DMS153 treated with DMSO at 0.1 percent for 48 hours (cell line): ENCODE data around the gene TTLL3.

Experiments
- DNase-seq: peaks from one replicate; lab custom pipeline; 2025; ENCODE audit not compliant: unreplicated experiment; lab: John Stamatoyannopoulos, UW

The TTLL3 gene

DNA sequence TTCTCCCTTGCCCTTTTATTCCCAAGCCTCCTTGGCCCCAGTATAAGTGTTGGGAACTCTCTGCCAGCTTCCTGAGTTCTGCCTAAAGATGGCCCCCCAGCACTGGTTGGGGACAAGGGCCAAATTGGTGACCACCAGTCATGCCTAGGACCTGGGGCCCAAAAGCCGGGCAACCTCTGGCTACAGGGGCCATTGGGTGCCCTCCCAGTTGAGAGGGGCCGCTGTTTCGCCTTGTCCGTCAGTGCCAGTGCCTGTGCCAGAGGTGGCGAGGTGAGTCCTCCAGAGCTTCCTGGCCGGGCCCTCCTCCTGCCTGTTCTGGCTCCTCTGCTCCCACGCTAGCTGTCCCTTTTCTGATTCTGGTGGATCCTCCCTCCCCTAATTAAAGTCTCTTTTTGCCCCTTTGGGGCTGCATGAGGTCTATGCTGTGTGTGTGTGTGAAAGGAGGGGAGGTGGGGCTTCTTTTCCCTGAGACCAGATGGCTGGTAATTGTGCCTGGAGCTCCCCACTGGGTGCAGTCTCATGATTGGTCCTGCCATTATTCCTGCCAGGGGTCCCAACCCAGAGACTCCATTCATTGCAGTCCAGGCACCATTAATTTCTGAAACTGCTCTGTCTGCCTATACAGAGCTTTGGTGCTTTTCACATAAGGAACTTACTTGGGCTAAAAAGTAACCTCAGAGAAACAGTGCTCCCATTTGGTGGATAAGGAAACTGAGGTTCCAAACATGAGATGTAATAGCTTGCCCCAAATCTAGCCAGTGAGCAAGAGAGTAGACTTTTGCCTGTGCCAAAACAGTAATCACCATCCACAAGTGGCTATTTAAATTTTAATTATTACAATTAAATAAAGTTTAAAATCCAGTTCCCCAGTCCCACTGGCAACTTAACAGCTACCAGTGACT lies 3.1 kb upstream of the TTLL3 start:
- DNase-seq: no peak

DNA sequence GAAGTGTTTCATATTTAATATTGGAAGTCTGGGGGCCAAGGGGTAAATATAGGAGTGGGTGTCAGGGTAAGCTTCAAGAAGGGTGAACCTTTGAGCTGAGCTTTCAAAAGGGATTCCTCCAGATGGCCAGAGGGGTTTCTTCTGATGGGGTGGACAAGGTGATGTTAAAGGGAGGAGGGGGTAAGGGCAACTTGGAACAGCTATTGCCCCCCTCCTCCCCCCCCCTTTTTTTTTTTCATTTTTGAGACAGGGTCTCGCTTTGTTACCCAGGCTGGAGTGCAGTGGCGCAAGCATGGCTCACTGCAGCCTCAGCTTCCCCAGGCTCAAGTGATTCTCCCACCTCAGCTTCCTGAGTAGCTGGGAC lies 2.1 kb upstream of the TTLL3 start:
- no peak for DNase-seq

DNA sequence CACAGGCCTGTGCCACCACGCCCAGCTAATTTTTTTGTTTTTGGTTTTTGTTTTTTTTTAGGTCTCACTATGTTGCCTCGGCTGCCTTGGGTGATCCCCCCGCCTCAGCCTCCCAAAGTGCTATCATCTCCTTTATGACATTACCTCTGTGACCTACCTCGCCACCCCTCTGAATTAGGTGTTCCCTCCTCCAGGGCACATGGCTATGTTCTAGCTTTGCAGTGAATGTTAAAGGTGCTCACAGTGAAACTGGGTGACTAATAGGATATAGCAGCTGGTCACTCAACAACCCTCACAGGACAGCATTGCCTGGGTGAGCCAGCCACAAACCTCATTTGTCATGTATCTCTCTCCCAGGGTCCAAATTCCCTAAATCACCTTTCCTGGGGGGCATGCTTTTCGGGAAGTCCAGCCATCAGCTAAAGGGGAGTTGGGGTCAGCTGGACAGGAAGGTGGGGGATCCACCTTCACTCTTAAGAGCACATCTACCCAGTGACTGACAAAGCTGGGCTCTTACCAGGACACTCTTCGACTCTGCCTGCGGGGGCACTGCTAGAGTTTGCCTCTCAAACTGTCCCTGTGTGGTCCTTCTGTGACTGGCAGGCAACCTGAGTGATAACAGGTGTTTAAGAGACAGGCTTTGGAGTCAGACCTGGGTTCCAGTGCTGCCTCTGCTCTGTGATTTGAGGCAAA lies 1.6 kb upstream of the TTLL3 start:
- peak; percentile 12 for DNase-seq

DNA sequence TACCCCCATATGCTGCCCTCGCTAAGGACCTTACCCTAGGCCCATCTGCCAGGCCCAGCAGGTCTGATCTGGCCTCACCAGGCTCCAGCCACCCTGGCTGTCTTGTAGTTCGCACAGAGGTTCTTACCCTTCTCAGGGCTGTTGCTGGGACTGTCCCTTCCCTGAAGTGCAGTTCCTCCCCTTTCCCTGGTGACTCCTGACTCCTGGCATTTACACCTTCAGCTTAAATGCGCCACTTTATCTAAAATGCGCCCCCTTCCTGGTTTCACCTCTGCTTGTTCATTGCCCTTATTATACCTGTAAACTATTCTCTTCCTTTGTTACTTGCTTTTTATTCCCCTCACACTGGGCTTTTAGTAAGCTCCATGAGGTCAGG lies 835 bp upstream of the TTLL3 start:
- no peak for DNase-seq

DNA sequence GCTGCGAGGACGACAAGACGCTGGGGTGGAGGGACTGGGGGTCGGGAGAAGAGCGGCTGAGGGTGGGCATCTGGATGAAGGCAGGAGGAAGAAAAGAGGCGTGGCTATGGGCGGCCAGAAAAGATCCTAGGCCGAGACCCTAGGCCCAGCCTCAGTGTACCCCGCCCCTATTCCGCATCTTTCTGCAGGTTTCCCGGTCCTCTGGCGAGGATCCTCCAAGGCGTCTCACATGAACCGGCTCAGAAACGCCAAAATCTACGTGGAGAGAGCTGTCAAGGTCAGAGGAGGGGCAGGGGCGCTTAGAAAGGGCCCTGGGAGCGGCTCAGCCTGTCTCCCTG lies 340 bp downstream of the TTLL3 start:
- DNase-seq: no peak

DNA sequence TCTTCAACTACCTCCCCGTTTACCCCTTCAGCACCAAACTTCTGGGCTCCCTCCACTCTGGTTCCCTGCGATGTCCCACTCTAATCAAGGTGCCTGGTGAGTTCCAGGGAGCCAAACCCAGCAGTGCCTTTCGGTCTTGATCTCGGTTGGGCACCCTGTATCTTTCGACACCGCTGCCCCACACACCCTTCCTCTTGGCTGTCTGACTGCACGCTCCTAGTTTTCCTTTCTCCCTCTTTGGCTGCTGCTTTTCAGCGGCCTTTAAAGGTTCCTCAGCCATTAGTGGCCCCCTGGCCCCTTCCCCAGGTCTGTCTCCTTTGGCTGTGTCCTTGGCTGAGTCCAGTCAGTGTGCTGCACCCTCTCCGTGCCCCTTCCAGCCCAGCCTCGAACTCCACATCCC lies 784 bp downstream of the TTLL3 start:
- DNase-seq: no peak

DNA sequence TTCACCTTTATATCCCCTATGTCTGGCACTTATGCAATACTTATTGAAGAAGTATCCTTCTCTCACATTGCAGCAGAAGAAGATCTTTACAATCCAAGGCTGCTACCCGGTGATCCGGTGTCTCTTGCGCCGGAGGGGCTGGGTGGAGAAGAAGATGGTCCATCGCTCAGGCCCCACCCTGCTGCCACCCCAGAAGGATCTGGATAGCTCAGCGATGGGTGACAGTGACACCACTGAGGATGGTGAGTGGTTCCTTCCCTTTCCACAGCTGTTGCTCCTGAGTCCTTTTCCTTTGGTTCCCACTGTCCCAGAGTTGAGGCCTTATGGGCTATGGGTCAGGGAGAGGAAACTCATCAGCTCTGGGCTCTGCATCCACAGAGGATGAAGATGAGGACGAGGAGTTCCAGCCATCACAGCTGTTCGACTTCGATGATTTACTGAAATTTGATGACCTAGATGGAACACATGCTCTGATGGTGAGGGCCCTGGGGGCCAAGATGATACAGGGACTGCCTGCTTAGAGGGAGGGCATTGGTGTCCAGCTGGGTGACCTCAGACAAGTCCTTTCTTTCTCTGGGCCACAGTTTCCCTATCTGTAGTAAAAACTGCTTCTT lies 2.9 kb downstream of the TTLL3 start:
- no peak for DNase-seq

DNA sequence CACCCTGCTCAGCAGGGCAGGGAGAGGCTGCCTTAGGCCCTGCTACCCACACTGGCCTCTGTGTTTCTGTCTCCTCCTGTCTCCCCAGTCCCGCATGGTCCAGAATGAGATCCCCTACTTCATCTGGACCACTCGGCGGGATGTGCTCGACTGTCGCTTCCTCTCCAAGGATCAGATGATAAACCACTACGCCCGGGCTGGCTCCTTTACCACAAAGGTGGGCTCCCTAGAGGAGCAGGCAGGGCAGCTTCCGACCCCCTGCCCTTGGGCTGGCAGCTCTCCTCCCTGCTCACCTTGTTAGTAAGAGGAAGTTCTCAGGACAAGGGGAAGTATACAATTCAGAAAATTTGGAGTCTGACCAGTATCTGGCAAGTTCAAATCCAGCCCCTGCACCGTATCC lies 5.9 kb downstream of the TTLL3 start:
- DNase-seq: no peak

DNA sequence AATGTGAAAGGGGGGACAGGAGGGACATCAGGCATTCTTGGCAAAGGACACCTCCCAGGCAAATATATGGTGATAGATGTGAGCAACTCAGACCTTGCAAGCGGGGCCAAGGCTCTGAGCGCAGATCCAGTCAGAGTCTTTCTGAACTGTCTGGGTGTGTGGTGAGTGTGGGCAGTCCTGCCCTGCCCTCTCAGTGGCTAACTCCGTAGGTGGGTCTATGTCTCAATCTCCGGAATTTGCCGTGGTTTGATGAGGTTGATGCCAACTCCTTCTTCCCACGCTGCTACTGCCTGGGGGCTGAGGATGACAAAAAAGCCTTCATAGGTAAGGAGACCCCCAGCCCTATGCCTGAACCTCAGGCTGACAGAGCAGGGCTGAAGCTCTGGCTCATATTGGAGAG lies 7.4 kb downstream of the TTLL3 start:
- no peak for DNase-seq

DNA sequence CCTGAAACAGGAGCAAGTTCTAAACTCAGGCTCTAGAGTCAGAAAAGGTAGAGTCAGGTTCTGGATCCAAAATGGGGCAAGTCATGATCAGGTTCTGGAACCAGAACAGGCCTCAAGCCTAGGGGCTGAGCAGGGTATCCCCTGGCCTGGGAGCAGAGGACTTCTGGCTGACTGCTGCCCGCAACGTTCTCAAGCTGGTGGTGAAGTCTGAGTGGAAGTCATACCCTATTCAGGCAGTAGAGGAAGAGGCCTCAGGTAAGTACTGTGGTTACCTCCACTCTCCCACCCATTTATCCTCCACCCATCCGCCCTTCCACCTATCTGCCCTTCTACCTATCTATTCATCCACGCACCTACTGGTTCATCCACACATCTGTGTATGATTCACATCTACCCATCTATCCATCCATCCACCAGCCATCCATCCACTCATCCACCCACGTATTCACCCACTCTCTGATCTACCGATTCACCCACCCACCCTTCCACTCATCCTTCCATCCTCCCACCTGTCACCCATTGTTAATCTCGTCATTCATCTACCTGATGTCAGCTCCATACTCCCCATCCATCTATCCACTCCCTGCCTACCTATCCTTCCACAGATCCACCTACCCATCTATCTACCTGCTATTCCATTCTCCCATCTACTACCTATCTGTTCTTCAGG lies 8.7 kb downstream of the TTLL3 start:
- DNase-seq: no peak

DNA sequence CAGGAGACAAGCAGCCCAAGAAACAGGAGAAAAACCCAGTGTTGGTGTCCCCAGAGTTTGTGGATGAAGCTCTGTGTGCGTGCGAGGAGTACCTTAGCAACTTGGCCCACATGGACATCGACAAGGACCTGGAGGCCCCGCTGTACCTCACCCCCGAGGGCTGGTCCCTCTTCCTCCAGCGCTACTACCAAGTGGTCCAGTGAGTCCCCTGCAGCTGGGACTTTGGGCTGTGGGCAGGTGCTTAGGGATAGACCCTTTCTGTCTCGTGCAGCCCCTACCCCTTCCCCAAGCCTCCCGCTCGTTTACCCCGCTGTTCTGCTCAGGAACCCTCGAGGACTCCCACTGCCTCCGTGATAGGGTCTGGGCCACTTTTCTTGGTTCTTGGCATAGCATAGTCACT lies 10.5 kb downstream of the TTLL3 start:
- DNase-seq: no peak

DNA sequence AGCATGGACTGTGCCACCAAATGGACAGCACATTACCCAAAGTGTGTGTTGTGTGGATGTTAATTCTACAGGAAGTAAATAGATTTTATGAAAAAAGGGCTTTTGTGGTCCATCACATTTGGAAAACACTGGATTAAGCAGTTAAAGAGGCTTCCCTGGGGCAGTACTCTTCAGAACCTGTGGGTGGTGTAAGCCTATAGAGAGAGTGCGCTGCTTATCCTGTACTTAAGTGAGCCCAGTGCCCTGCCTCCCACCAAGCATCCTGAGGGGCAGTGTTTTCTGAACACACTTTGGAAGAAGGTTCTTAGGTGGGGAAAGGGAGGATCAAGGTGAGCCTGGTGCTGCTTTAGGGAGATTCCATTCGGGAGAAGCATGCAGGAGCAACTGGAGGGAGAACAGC lies 10.9 kb downstream of the TTLL3 start:
- DNase-seq: no peak

DNA sequence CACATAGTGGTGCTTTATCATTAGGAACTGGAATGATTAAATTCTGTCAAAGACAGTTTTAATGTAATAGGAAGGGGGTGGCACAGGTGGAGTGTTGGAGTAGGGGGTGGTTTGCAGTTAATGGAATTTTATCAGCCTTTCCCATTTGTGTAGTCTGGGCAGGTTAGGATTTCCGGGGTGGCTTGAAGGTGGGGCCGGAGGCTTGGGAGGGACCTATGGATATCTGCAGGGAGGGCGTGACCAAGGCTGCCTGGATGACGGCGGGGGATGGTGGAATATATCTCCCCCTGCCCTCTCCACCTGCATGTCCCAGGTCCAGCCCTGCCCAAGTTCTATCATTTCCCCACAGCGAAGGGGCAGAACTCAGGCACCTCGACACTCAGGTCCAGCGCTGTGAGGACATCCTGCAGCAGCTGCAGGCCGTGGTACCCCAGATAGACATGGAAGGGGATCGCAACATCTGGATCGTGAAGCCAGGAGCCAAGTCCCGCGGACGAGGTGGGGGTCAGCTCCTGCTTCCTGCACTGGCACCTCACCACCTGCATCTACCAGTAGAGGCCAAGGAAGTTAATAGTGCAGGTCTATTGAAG lies 15.5 kb downstream of the TTLL3 start:
- DNase-seq: no peak

DNA sequence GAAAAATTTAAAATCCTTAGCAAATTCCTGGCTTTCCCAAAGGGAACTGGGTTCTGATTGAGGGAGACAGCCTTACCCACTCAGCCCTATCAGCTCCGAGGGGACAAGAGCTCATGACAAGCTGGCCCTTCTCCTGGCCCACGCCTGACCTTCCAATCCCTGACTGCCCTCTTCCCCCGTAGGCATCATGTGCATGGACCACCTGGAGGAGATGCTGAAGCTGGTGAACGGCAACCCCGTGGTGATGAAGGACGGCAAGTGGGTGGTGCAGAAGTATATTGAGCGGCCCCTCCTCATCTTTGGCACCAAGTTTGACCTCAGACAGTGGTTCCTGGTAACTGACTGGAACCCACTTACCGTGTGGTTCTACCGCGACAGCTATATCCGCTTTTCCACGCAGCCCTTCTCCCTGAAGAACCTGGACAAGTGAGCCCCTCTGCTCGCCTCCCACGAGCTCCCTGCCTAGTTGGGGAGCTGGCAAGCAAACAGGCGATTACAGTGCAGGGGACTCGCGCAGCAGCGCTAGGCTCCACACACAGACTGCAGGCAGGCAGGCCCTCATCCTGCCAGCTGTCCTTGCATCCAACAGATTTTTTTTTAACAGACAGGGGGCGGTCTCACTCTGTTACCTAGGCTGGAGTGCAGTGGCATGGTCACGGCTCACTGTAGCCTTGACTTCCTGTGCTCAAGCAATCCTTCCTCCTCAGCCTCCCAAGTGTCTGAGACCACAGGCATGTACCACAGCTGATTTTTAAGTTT lies 16.9 kb downstream of the TTLL3 start:
- no peak for DNase-seq

DNA sequence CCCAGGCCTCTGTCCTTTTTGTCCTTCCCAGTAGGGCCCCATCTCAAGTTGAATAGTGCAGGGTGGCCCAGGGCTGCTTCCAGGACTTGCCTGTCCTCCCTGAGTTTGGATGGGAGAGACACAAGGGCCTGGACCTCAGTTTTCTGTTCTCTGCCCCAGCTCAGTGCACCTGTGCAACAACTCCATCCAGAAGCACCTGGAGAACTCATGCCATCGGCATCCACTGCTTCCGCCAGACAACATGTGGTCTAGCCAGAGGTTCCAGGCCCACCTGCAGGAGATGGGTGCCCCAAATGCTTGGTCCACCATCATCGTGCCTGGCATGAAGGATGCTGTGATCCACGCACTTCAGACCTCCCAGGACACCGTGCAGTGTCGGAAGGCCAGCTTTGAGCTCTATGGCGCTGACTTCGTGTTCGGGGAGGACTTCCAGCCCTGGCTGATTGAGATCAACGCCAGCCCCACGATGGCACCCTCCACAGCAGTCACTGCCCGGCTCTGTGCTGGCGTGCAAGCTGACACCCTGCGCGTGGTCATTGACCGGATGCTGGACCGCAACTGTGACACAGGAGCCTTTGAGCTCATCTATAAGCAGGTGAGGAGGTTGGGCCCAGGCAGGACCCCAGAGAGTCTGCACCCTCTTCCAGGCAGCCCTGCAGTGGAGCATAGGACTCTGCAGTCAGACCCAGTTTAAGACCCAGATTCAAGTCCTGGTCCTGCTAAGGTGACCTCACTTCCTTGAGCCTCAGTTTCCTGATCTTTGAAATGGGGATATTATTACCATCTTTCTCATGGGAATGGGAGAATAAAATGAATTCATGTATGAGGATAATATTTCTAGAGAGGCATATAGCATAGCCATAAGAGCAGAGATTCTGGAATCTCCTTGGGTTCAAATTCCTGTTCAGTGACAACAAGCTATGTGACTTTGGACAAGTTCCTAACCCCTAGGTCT lies 19.0 kb downstream of the TTLL3 start:
- no peak for DNase-seq

DNA sequence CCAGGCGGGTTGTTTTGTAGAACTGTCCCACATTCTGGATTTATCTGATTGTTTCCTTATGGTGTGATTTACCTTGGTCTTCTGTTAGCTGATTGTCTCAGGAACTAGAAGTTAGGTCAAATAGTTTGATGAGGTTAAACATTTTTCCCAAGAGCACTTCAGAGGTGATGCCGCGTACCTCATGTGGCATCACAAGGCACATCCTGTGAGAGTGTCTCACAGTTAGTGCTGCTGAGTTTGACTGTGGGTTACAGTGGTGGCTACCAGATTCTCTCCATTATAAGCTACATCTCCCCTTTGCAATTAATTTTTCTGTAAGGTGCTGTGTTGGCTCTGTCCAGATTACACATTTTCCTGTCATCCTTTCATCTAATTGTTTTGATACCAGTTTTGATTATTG lies 21.2 kb downstream of the TTLL3 start:
- DNase-seq: no peak

DNA sequence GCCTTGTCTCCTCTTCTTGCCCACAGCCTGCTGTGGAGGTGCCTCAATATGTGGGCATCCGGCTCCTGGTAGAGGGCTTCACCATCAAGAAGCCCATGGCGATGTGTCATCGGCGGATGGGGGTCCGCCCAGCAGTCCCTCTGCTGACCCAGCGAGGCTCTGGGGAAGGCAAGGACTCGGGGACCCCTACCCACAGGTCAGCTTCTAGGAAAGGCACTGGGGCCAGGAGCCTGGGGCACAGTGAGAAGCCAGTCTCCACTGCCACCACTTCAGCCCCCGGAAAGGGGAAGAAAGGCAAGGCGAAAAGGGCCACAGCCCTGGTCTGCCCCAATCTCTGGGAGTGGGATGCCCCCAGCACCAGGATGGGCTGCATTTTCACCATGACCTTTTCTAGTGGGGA lies 23.0 kb downstream of the TTLL3 start:
- no peak for DNase-seq

DNA sequence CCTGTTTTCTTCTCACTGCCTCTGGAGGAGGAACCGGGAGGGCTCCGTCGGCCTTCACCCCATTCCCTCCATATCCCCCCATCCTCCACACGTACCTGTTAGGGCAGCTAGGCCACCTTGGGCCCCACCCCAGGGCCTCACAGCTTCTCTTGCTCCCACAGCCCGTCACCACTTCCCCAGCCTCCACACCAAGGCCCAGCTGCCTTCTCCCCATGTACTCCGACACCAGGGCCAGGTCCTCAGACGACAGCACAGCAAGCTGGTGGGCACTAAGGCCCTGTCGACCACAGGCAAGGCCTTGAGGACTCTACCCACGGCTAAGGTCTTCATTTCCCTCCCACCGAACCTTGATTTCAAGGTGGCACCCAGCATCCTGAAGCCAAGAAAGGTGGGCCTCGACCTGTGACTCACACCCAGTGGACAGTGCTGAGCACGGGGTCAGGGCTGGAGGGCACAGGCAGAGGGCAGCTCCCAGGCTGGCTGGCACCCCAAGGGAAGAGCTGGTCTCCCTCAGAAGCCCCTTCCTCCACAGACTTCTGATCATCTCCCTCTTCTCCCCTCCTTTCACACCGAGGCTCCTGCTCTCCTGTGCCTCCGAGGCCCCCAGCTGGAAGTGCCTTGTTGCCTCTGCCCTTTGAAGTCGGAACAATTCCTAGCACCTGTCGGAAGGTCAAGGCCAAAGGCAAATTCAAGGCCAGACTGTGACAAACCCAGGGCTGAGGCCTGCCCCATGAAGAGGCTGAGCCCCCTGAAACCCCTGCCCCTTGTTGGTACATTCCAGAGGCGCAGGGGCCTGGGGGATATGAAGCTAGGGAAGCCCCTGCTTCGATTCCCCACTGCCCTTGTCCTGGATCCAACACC lies 24.7 kb downstream of the TTLL3 start:
- no peak for DNase-seq
